ENCODE measurements around the gene PPM1E.

GRCh38 chr17:58811290-58811689, 55.6 kb downstream of the PPM1E start:
- TF ChIP-seq, protein P1, sequence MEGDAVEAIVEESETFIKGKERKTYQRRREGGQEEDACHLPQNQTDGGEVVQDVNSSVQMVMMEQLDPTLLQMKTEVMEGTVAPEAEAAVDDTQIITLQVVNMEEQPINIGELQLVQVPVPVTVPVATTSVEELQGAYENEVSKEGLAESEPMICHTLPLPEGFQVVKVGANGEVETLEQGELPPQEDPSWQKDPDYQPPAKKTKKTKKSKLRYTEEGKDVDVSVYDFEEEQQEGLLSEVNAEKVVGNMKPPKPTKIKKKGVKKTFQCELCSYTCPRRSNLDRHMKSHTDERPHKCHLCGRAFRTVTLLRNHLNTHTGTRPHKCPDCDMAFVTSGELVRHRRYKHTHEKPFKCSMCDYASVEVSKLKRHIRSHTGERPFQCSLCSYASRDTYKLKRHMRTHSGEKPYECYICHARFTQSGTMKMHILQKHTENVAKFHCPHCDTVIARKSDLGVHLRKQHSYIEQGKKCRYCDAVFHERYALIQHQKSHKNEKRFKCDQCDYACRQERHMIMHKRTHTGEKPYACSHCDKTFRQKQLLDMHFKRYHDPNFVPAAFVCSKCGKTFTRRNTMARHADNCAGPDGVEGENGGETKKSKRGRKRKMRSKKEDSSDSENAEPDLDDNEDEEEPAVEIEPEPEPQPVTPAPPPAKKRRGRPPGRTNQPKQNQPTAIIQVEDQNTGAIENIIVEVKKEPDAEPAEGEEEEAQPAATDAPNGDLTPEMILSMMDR (IDR thresholded peaks at IDR 0.05), result no peak
- TF ChIP-seq EP300 (IDR thresholded peaks at IDR 0.05) (no peak), POLR2AphosphoS5 (IDR thresholded peaks at IDR 0.05) (no peak)

All from suprapubic skin (tissue), 4 donors.